ENCODE results near the gene MMP8.

MMP8 gene

GRCh38 chr11:102716527-102716926 lies 8.2 kb downstream of the MMP8 start:
- no peaks in the 10 kb centered on the region for H3K27me3 Mint-ChIP-seq (ENCODE audit: low read depth, poor library complexity)
- no peaks in the 10 kb centered on the region for H3K36me3 Mint-ChIP-seq (ENCODE audit: low read depth)
- no peak for DNase-seq
- no peak overlapping the region for H3K4me3 Mint-ChIP-seq
- TF ChIP-seq CTCF (IDR thresholded peaks at IDR 0.05), result no peak
- H3K9me3 Mint-ChIP-seq, result peaks cover under 1% of the 10 kb centered on the region
- peaks cover 5% of the 10 kb centered on the region for H3K4me1 Mint-ChIP-seq
- no peak overlapping the region for H3K27ac Mint-ChIP-seq

- Mint-ChIP-seq H3K36me3 (ENCODE audit: low read depth) (no peaks in the 10 kb centered on the region), H3K27me3 (ENCODE audit: low read depth, poor library complexity) (peaks cover 3% of the 10 kb centered on the region), H3K4me3 (no peak overlapping the region), H3K27ac (no peak overlapping the region), H3K4me1 (no peaks in the 10 kb centered on the region), H3K9me3 (no peaks in the 10 kb centered on the region)
- DNase-seq, result no peak
- TF ChIP-seq CTCF (IDR thresholded peaks at IDR 0.05), result no peak
Measured at GRCh38 chr11:102712137-102712536, 12.6 kb downstream of the MMP8 start.

- TF ChIP-seq CTCF (IDR thresholded peaks at IDR 0.05), result no peak
- H3K4me3 Mint-ChIP-seq, result no peak overlapping the region
Measured at GRCh38 chr11:102709201-102709945, 15.4 kb downstream of the MMP8 start.

GRCh38 chr11:102708654-102709053 lies 16.1 kb downstream of the MMP8 start:
- H3K36me3 Mint-ChIP-seq (ENCODE audit: low read depth), result no peaks in the 10 kb centered on the region
- H3K27me3 Mint-ChIP-seq (ENCODE audit: low read depth, poor library complexity), result peaks cover 3% of the 10 kb centered on the region
- H3K9me3 Mint-ChIP-seq, result no peaks in the 10 kb centered on the region
- no peak overlapping the region for H3K27ac Mint-ChIP-seq
- no peak overlapping the region for H3K4me3 Mint-ChIP-seq
- no peak for TF ChIP-seq CTCF (IDR thresholded peaks at IDR 0.05)
- no peak for DNase-seq
- no peaks in the 10 kb centered on the region for H3K4me1 Mint-ChIP-seq

More at GRCh38 chr11:102709201-102709945, 15.4 kb downstream of the MMP8 start:
- Mint-ChIP-seq H3K36me3 (ENCODE audit: low read depth) (no peaks in the 10 kb centered on the region), H3K9me3 (no peaks in the 10 kb centered on the region), H3K4me1 (no peaks in the 10 kb centered on the region), H3K27me3 (ENCODE audit: low read depth, poor library complexity) (peaks cover 3% of the 10 kb centered on the region), H3K27ac (no peak overlapping the region)
- DNase-seq, result no peak

GRCh38 chr11:102705626-102706025 lies 19.1 kb downstream of the MMP8 start, which contains the start of gene MMP27:
MMP27 (minus strand) TSS chr11:102705769; CDS start chr11:102705714, 55 bp downstream.
- Mint-ChIP-seq H3K9me3 (no peaks in the 10 kb centered on the region), H3K4me3 (no peak within 1 kb of the TSS), H3K27ac (no peak within 1 kb of the TSS), H3K36me3 (ENCODE audit: low read depth) (no peaks in the 10 kb centered on the region), H3K27me3 (ENCODE audit: low read depth, poor library complexity) (peaks cover 3% of the 10 kb centered on the region), H3K4me1 (no peaks in the 10 kb centered on the region)
- no peak for DNase-seq
- no peak for TF ChIP-seq CTCF (IDR thresholded peaks at IDR 0.05)

- peaks cover 3% of the 10 kb centered on the region for H3K27me3 Mint-ChIP-seq (ENCODE audit: low read depth, poor library complexity)
- H3K4me3 Mint-ChIP-seq, result no peak overlapping the region
- DNase-seq, result no peak
- H3K4me1 Mint-ChIP-seq, result no peaks in the 10 kb centered on the region
- H3K27ac Mint-ChIP-seq, result no peak overlapping the region
- no peak for TF ChIP-seq CTCF (IDR thresholded peaks at IDR 0.05)
- no peaks in the 10 kb centered on the region for H3K9me3 Mint-ChIP-seq
- no peaks in the 10 kb centered on the region for H3K36me3 Mint-ChIP-seq (ENCODE audit: low read depth)
Measured at GRCh38 chr11:102704841-102705240, 19.9 kb downstream of the MMP8 start.

Measured in nephron progenitor cell (in vitro differentiated cells).